ENCODE data around the gene ACTN3.
"Not testable (repeated sequence)": the region's sequence is repeated elsewhere in the genome, so short reads cannot be mapped to it uniquely, and the experiment has no call there.

ACTN3 gene

GRCh38 chr11:66546368-66546965 lies at the start of gene ACTN3:
Gene ACTN3 (plus strand): TSS chr11:66546903. CDS start chr11:66546938, 35 bp downstream.
- no peak for DNase-seq (ENCODE audit: low read depth in 1 of 2, low spot score in 1 of 2)

- DNase-seq (ENCODE audit: low read depth in 1 of 2, low spot score in 1 of 2): no peak
These were observed 49.5 kb upstream of the ACTN3 start for GRCh38 chr11:66497206-66497605.

GRCh38 chr11:66498506-66498905 lies 48.2 kb upstream of the ACTN3 start:
- DNase-seq (ENCODE audit: low read depth in 1 of 2, low spot score in 1 of 2): no peak

GRCh38 chr11:66505276-66505816 lies 41.4 kb upstream of the ACTN3 start:
- DNase-seq (ENCODE audit: low read depth in 1 of 2, low spot score in 1 of 2): no peak

GRCh38 chr11:66509131-66509561 lies 37.6 kb upstream of the ACTN3 start:
- DNase-seq (ENCODE audit: low read depth in 1 of 2, low spot score in 1 of 2): no peak

- peak; percentile 66 to 77 for DNase-seq (ENCODE audit: low read depth in 1 of 2, low spot score in 1 of 2)
These were observed 36.3 kb upstream of the ACTN3 start, which contains the start of gene BBS1 for GRCh38 chr11:66510271-66510989. Gene BBS1 (plus strand): TSS chr11:66510635. CDS start chr11:66510660, 25 bp downstream.

- DNase-seq (ENCODE audit: low read depth in 1 of 2, low spot score in 1 of 2): no peak
These were observed 35.7 kb upstream of the ACTN3 start for GRCh38 chr11:66510990-66511339.

- no peak for DNase-seq (ENCODE audit: low read depth in 1 of 2, low spot score in 1 of 2)
These were observed 23.1 kb upstream of the ACTN3 start for GRCh38 chr11:66523611-66524010.

- no peak for DNase-seq (ENCODE audit: low read depth in 1 of 2, low spot score in 1 of 2)
These were observed 22.2 kb upstream of the ACTN3 start for GRCh38 chr11:66524304-66525040.

- DNase-seq (ENCODE audit: low read depth in 1 of 2, low spot score in 1 of 2): no peak
These were observed 17.6 kb upstream of the ACTN3 start for GRCh38 chr11:66529069-66529468.

GRCh38 chr11:66529655-66530054 lies 17.0 kb upstream of the ACTN3 start:
- DNase-seq (ENCODE audit: low read depth in 1 of 2, low spot score in 1 of 2): no peak

GRCh38 chr11:66530927-66531709 lies 15.6 kb upstream of the ACTN3 start:
- no peak for DNase-seq (ENCODE audit: low read depth in 1 of 2, low spot score in 1 of 2)

- DNase-seq (ENCODE audit: low read depth in 1 of 2, low spot score in 1 of 2): no peak
These were observed 14.9 kb upstream of the ACTN3 start for GRCh38 chr11:66531841-66532240.

GRCh38 chr11:66532784-66533183 lies 13.9 kb upstream of the ACTN3 start:
- no peak for DNase-seq (ENCODE audit: low read depth in 1 of 2, low spot score in 1 of 2)

- no peak for DNase-seq (ENCODE audit: low read depth in 1 of 2, low spot score in 1 of 2)
These were observed 7.4 kb upstream of the ACTN3 start for GRCh38 chr11:66539170-66539869.

- no peak for DNase-seq (ENCODE audit: low read depth in 1 of 2, low spot score in 1 of 2)
These were observed 6.9 kb upstream of the ACTN3 start for GRCh38 chr11:66539870-66540213.

GRCh38 chr11:66540598-66540997 lies 6.1 kb upstream of the ACTN3 start:
- not testable (repeated sequence) for DNase-seq (ENCODE audit: low read depth in 1 of 2, low spot score in 1 of 2)

- DNase-seq (ENCODE audit: low read depth in 1 of 2, low spot score in 1 of 2): no peak
These were observed 4.8 kb upstream of the ACTN3 start for GRCh38 chr11:66541892-66542291.

GRCh38 chr11:66542362-66542761 lies 4.3 kb upstream of the ACTN3 start:
- no peak for DNase-seq (ENCODE audit: low read depth in 1 of 2, low spot score in 1 of 2)

- DNase-seq (ENCODE audit: low read depth in 1 of 2, low spot score in 1 of 2): peak; percentile 22 to 39
These were observed 3.2 kb upstream of the ACTN3 start for GRCh38 chr11:66543263-66544107.

Data from activated T-helper 1 cell treated with anti-CD3 and anti-CD28 coated beads, Interleukin-2, amount 50 U/mL, for 16 hours (primary cell).